Omental fat pad (tissue), 4 donors: ENCODE measurements around the gene FSIP2. TPM values are rescaled to one million over a fixed set of nuclear protein-coding genes. Genes with fewer than 3 reads are reported as not detected.

Experiments used
- ATAC-seq: fragments of 150-250 bp; one replicate; pipeline ENCODE4 v1.9.1; 2016; ENCODE audit warnings: mild to moderate bottlenecking, moderate library complexity; ENCODE audit not compliant: low FRiP score
- DNase-seq: peaks from one replicate; pipeline ENCODE4 v3.0.0-alpha.2; 2019; ENCODE audit warnings: low spot score
- total RNA-seq, 4 donors: library from RNA; depleted of rRNA; stranded (reverse); fragments of >200 nt; gene quantifications; one replicate each; pipeline ENCODE4 v1.1.0, GENCODE V29; 2016
- TF ChIP-seq, protein P1 (sequence below), 3 donors: fragments of 450-650 bp; IDR thresholded peaks; one replicate each; pipeline ENCODE4 v1.5.1; 2016 to 2017; ENCODE audit warnings: antibody characterized with exemption in 3 of 3, mild to moderate bottlenecking in 3 of 3, moderate library complexity in 2 of 3

FSIP2 gene
- total RNA-seq, 4 donors from 2014 or later, result 0.24 to 1.3 (median 0.36) TPM

DNA sequence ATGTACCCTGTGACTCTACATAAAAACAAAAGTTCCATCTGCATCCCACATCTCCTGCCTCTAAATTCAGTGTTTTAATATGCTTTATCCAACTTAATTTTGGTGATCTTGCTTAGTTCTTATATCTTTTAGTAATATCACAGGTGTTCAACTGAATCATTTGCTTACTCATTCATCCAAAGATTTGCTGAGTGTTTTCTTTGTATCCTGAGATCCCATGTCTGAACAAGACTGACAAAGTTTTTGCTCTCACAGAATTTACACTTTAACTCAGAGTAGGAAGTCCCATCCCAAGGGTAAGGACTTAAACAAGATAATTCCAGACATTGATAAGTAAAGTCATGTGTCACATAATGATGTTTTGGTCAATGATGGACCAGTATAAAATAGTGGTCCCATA is 87.0 kb downstream of the FSIP2 start:
- DNase-seq (no peak), ATAC-seq (no peak)
- TF ChIP-seq, protein P1, sequence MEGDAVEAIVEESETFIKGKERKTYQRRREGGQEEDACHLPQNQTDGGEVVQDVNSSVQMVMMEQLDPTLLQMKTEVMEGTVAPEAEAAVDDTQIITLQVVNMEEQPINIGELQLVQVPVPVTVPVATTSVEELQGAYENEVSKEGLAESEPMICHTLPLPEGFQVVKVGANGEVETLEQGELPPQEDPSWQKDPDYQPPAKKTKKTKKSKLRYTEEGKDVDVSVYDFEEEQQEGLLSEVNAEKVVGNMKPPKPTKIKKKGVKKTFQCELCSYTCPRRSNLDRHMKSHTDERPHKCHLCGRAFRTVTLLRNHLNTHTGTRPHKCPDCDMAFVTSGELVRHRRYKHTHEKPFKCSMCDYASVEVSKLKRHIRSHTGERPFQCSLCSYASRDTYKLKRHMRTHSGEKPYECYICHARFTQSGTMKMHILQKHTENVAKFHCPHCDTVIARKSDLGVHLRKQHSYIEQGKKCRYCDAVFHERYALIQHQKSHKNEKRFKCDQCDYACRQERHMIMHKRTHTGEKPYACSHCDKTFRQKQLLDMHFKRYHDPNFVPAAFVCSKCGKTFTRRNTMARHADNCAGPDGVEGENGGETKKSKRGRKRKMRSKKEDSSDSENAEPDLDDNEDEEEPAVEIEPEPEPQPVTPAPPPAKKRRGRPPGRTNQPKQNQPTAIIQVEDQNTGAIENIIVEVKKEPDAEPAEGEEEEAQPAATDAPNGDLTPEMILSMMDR (IDR thresholded peaks at IDR 0.05), result no peak

DNA sequence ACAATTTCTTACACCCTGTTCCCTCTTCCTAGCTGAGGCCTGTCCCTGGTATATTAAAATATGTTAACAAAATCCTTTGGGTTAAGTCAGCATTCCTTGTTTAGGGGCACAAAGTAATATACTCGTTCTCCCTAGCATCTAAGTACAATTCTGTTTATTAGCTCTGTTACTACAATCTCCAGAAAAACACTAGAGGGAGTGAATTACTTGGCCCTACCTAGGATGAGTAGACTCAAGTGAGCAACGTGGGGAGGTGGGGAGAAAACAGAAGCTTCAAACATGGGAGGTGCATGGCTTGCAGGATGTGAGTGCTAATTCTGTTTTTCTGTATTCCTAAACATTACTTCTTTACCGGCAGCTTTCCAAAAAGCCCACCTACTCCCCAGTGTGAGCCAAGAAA is 89.7 kb downstream of the FSIP2 start:
- DNase-seq, result no peak
- TF ChIP-seq, protein P1 (IDR thresholded peaks at IDR 0.05), result no peak
- no peak for ATAC-seq

DNA sequence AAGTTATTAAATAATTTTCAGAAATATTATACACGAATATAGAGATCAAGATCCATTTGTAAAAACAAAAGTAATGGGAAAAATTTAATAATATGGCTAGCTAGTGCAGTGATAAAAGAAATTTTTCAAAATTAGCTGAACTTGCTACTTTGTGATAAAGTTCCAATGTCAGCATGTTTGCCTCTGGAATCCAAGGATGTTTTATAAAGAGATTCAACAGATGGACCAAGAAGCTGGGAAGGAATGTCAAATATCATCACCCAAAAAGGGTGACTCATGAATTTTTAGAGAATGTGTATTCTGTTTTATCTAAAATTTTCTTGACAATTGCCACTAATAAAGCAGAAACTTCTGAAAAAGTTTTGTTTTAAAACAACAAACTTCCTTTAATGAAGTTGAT is 95.3 kb downstream of the FSIP2 start:
- DNase-seq (no peak), ATAC-seq (no peak)
- TF ChIP-seq, protein P1 (IDR thresholded peaks at IDR 0.05), result no peak

DNA sequence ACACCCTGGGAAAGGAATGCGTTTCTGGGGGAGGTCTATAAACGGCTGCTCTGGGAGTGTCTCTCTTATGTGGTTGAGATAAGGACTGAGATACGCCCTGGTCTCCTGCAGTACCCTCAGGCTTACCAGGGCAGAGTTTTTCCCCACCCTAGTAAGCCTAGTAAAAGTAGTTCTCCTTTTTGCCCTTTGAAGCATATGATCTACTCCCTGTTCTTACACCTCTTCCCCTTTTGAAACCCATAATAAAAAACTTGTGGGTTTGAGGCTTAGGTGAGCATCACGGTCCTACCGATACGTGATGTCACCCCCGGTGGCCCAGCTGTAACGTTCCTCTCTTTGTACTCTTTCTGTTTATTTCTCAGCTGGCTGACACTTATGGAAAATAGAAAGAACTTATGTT is 97.4 kb downstream of the FSIP2 start:
- ATAC-seq, result no peak
- TF ChIP-seq, protein P1 (IDR thresholded peaks at IDR 0.05), result no peak
- no peak for DNase-seq

DNA sequence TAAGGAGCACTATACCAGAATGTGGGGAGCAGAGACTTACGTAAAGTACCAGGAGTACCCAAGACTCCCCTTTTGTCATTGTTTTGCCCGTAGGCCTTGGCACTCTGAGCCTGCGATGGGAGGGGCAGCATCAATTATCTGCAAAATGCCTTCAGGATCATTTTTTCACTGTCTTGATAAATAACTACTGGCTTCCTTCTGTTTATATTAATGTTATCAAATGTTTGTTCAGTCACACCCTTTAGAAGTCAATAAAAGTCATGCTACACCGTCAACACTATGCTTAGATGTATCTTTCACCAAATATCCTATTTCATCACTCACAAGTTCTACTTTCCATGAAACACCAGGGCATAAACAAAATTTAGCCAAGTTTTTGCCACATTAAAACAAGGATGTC is 116.3 kb downstream of the FSIP2 start:
- TF ChIP-seq, protein P1 (IDR thresholded peaks at IDR 0.05), result no peak
- DNase-seq, result no peak
- ATAC-seq, result no peak

DNA sequence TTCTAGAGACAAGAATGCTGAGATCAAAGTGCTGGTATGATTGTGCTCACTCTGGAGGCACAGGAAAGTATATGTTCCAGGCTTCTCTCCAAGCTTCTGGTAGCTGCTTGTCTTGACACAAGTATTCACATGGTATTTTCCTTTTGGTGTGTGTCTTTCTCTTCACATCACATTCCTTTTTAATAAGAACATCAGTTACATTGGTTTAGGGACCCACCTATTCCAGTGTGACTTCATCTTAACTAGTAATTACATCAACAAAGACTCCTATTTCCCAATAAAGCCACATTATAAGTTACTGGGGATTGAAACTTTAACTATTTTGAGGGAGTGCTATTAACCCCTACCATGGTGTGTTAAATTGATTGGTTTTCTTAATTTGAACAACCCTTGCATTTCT is 119.1 kb downstream of the FSIP2 start:
- ATAC-seq (no peak), DNase-seq (no peak)
- TF ChIP-seq, protein P1 (IDR thresholded peaks at IDR 0.05), result no peak

DNA sequence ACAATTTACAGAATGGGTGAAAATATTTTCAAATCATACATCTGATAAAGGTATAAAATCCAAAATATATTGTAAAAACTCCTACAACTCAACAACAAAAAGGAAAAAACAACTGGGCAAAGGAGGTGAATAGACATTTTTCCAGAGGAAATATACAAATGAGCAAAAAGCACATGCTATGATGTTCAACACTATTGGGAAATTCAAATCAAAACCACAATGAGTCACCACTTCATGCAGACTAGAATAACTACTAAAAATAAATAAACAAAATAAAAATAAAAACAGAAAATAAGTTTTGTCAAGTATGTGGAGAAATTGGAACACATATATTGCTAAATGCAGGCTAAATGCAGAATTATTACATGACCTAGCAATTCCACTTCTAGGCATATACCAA is 120.9 kb downstream of the FSIP2 start:
- TF ChIP-seq, protein P1 (IDR thresholded peaks at IDR 0.05), result no peak
- no peak for ATAC-seq

More for the DNA sequence above, 120.9 kb downstream of the FSIP2 start:
- DNase-seq, result no peak
